ENCODE results near the gene FOXL3.

GRCh38 chr7:309586-310228 lies 19.7 kb downstream of the FOXL3 start:
- TF ChIP-seq CTCF (IDR thresholded peaks at IDR 0.05) = no peak
- no peak for TF ChIP-seq POLR2A (IDR thresholded peaks at IDR 0.05)

Measured in adrenal gland (tissue), 5 donors.